A549 (cell line): ENCODE measurements around the gene CPA5.

Experiments used
- CTCF ChIP-seq: fragments of >200 bp; sonication (Bioruptor Twin); formaldehyde crosslinking; IDR thresholded peaks from 3 replicates; pipeline ENCODE4 v1.5.1; 2016
- POLR2A ChIP-seq: IDR thresholded peaks from 2 replicates; pipeline ENCODE4 v1.6.1; 2012; ENCODE audit warnings: mild to moderate bottlenecking, low read length

DNA sequence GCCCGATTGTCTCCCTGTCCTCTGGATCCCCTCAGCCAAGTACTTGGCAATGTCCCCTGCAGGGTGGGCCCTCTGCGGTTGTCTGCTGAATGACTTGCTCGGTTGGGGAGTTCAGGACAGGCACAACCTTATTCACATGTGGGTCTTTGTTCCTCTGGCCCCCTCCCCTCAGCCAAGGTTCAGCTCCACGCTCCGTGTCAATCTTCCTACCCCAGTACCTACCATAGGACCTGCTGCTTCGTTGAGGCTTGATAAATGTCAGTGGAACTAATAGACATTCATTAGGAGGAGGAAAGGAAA lies 7.1 kb downstream of the CPA5 start:
- TF ChIP-seq POLR2A = no peak
- TF ChIP-seq CTCF = no peak
